GM12875 (cell line): ENCODE results near the gene SLCO3A1.

Experiments used
- H3K4me3 ChIP-seq: one replicate; pipeline ENCODE4 v1.5.1; 2011; ENCODE audit warnings: low read depth, low read length, control low read depth
- TF ChIP-seq, protein P1 (sequence below): IDR thresholded peaks from 2 replicates; pipeline ENCODE4 v1.5.1; 2011; ENCODE audit warnings: low read depth, mild to moderate bottlenecking, control low read depth, inconsistent platforms, low read length, moderate library complexity, borderline replicate concordance; ENCODE audit not compliant: insufficient read depth

SLCO3A1 gene

DNA sequence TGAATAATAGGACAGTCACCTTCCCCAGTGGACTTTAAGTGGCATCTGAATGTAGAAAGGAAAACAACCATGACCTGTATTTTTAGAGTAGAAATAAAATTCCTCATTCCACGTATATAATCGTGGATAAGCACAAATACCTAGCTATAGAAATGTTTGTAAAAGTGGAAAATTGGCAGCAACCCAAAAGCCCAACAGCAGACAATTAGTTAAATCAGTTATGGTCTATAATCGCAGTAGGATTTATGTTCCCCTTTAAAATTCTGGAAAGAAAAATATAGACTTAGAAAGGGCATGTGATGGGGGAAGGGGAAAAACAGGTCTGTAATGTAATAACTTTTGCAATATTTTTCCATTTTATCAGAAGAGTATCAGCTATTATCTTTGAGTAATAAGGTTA lies 298.2 kb downstream of the SLCO3A1 start:
- H3K4me3 ChIP-seq, result no peak overlapping the region
- TF ChIP-seq, protein P1, sequence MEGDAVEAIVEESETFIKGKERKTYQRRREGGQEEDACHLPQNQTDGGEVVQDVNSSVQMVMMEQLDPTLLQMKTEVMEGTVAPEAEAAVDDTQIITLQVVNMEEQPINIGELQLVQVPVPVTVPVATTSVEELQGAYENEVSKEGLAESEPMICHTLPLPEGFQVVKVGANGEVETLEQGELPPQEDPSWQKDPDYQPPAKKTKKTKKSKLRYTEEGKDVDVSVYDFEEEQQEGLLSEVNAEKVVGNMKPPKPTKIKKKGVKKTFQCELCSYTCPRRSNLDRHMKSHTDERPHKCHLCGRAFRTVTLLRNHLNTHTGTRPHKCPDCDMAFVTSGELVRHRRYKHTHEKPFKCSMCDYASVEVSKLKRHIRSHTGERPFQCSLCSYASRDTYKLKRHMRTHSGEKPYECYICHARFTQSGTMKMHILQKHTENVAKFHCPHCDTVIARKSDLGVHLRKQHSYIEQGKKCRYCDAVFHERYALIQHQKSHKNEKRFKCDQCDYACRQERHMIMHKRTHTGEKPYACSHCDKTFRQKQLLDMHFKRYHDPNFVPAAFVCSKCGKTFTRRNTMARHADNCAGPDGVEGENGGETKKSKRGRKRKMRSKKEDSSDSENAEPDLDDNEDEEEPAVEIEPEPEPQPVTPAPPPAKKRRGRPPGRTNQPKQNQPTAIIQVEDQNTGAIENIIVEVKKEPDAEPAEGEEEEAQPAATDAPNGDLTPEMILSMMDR, result no peak

DNA sequence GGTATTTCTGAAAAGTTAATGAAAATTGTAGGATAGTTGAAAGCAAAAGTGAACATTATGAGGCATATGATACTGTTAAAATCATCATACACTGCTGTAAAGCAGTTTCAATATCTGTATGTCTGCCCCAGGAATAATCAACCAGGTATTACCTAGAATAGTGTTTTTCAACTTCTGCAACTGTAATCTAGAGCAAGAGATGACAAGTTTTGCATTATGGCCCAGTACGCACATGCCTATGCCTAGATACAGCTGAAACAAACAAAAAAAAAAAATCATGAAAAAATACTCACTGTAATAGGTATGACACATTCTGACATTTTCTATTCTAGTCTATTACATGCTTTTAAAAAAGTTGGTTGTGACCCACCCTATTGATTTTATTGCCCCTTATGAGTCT lies 299.5 kb downstream of the SLCO3A1 start:
- TF ChIP-seq, protein P1, result no peak
- H3K4me3 ChIP-seq, result no peak overlapping the region

DNA sequence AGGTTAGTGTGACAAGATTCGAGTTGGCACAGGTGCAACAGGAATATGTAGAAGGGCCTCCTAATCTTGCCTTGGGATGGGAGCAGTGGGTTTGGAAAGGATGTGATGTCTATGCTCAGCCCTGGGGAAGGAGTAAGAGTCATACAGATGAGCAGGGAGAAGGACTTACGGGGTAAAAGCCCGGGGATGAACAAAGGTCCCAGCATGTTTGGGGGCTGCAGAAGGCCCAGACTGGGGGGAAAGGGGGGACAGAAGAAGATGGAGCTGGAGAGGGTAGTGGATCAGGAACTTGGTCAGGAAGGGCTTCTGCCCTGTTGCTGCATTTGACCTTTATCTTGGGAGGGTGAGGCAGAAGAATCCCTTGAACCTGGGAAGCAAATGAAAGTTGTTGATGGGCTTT lies 300.1 kb downstream of the SLCO3A1 start:
- no peak overlapping the region for H3K4me3 ChIP-seq

DNA sequence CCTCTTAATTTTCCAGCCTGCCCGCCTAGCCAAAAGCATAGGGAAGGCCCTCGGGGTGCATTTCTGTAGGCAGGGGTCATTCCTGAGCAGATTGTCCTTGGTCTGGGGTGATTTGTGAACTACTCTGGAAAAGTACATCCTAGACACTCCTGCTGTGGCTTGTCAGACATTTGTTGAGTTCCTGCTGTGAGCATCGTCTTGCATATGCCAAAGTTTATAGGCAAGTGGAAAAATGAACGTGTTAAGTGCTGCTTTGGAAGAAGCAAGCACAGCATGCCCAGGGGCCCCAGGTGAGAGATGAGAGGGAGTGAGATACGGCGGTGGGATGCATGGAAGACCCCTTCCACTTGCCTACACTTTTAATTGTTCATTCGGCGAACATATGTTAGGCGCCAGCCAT lies 302.4 kb downstream of the SLCO3A1 start:
- H3K4me3 ChIP-seq, result no peak overlapping the region
- TF ChIP-seq, protein P1, result no peak

More for the DNA sequence above, 300.1 kb downstream of the SLCO3A1 start:
- TF ChIP-seq, protein P1, result no peak

DNA sequence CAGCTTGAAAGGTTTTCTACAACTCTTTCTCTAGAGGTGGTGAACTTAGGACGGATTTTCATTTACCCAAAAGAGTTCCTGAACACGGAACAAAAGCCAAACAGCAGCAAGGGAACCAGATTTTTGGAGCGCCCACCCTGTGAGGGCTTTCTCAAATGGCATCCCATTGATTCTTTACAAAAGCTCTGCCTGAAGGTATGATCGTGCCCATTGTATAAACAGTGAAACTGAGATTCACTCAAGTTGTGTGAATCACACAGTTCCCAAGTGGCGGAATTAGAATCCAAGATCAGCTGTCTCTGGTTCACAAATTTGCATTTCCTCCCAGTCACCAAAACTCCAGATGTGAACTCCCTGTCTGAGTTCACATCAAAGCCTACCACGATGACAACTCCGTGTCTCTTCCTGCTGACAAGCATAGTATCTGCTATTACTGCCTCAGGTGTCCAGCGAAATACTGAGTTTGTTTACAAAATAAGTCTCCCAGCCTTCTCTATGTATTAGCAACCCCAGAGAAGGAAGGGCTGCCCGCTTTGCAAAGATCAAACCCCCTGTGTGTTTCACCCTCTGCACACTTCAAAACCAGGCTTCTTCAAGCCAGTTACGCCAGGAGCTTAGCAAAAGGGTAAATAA lies 304.3 kb downstream of the SLCO3A1 start:
- H3K4me3 ChIP-seq, result no peak overlapping the region
- TF ChIP-seq, protein P1, result no peak

DNA sequence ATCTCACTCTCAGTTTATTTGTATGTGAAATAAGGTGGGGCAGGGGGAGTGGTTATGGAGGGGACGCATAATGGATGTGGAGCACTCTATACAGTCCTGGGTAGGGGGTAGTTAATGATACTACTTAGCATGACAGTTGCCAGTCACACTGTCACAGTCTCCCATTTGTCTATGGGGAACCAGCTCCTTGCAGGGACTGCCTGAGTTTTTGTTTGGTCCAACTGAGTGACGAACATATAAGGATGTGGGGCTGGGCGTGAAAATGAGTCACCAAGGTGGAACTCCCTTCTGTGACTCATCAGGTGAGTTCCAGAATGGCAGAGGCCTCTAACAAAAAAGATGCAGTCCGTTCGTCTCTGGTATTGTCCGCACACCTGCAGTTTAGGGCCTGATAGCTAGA lies 304.9 kb downstream of the SLCO3A1 start:
- no peak overlapping the region for H3K4me3 ChIP-seq

DNA sequence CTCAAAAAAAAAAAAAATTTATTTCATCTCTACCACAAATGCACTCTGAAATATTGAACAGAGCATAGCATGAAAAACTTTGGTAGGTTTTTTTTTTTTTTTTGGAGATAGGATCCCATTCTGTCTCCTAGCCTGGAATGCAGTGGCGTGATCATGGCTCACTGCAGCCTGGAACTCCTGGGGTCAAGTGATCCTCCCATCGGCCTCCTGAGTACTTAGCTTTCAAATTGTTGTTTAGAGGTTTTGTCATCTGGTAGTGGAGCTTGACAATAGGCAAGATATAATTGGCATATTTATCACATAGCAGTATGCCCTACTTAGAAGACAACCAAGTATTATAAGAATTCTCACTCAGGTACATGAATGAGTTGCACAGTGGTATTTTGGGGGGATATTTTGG lies 306.0 kb downstream of the SLCO3A1 start:
- TF ChIP-seq, protein P1, result no peak

More for the DNA sequence above, 304.9 kb downstream of the SLCO3A1 start:
- TF ChIP-seq, protein P1, result no peak

More for the DNA sequence above, 306.0 kb downstream of the SLCO3A1 start:
- H3K4me3 ChIP-seq, result no peak overlapping the region
